MM.1S (cell line): ENCODE measurements around the gene CAMSAP1.

Source experiments
- CTCF ChIP-seq: fragments of 300-600 bp; sonication (generic); IDR thresholded peaks from 2 replicates; pipeline ENCODE4 v1.5.1; 2016; ENCODE audit warnings: antibody characterized with exemption, low read length, mixed read lengths
- EZH2 ChIP-seq: fragments of 300-600 bp; sonication (generic); optimal IDR thresholded peaks from 2 replicates; pipeline ENCODE3; 2017; ENCODE audit warnings: low read depth, mild to moderate bottlenecking, antibody characterized with exemption, low read length, mixed read lengths

GRCh38 chr9:135880438-135880837 is 26.9 kb downstream of the CAMSAP1 start:
- no peak for TF ChIP-seq CTCF
- no peak for TF ChIP-seq EZH2
